ENCODE results near the gene AMT.

- no peak for TF ChIP-seq EZH2 (IDR thresholded peaks at IDR 0.05; ENCODE audit: insufficient read depth, poor library complexity, severe bottlenecking)
- TF ChIP-seq EZH2phosphoT487 (IDR thresholded peaks at IDR 0.05; ENCODE audit: insufficient read depth, low read depth): no peak
Measured at GRCh38 chr3:49415931-49416601, 6.2 kb downstream of the AMT start.
